GM12873 (cell line): ENCODE measurements around the gene STON2.

Experiments used
- CTCF ChIP-seq: IDR thresholded peaks from 2 replicates; pipeline ENCODE4 v1.5.1; 2012; ENCODE audit warnings: low read depth, mild to moderate bottlenecking, moderate library complexity, low read length, control low read depth; ENCODE audit not compliant: insufficient read depth; ENCODE audit errors: missing control alignments

STON2 gene

GRCh38 chr14:81367563-81367962, 32.6 kb downstream of the STON2 start:
- no peak for TF ChIP-seq CTCF

GRCh38 chr14:81366884-81367283, 33.2 kb downstream of the STON2 start:
- TF ChIP-seq CTCF, result no peak

GRCh38 chr14:81366214-81366613, 33.9 kb downstream of the STON2 start:
- TF ChIP-seq CTCF, result no peak

GRCh38 chr14:81363746-81364378, 36.3 kb downstream of the STON2 start:
- TF ChIP-seq CTCF, result no peak

GRCh38 chr14:81353691-81354323, 46.3 kb downstream of the STON2 start:
- TF ChIP-seq CTCF, result no peak

- no peak for TF ChIP-seq CTCF
Observed at GRCh38 chr14:81352413-81352812, 47.7 kb downstream of the STON2 start.

- no peak for TF ChIP-seq CTCF
Observed at GRCh38 chr14:81351205-81351604, 48.9 kb downstream of the STON2 start.
